Measurements from ENCODE around the gene ARMS2.

ARMS2 gene

GRCh38 chr10:122464250-122464510 lies 9.7 kb downstream of the ARMS2 start:
- H4K8ac ChIP-seq (ENCODE audit: low read depth, low read length), result no peak overlapping the region
- no CpG with 5 or more reads among the region's 4 CpGs for WGBS, 2 donors (ENCODE audit: extremely low coverage in 2 of 2, insufficient read length in 2 of 2, insufficient replicate concordance in 1 of 2)
- no peak overlapping the region for H3K4me3 ChIP-seq (ENCODE audit: low read length in 2 of 2)
- H3K9ac ChIP-seq (ENCODE audit: low read depth, low read length, poor library complexity), result no peak overlapping the region
- no peak overlapping the region for H3K4me2 ChIP-seq (ENCODE audit: insufficient read depth, low read length, poor library complexity, severe bottlenecking)
- no peak overlapping the region for H3K18ac ChIP-seq (ENCODE audit: low read length)
- H2BK12ac ChIP-seq (ENCODE audit: low read length), result no peak overlapping the region
- H3K4ac ChIP-seq (ENCODE audit: low read length), result no peak overlapping the region
- H2BK15ac ChIP-seq (ENCODE audit: low read length), result no peak overlapping the region
- H3K14ac ChIP-seq (ENCODE audit: low read length), result no peak overlapping the region
- no peak overlapping the region for H2BK120ac ChIP-seq (ENCODE audit: low read depth, low read length)
- no peaks in the 10 kb centered on the region for H3K9me3 ChIP-seq (replicated peaks in 1 of 2; ENCODE audit: control insufficient read depth in 2 of 2, insufficient read depth in 1 of 2, low read depth in 1 of 2, low read length in 2 of 2)
- H3K27ac ChIP-seq (replicated peaks; ENCODE audit: low read length), result no peak overlapping the region
- no peak overlapping the region for H3K23ac ChIP-seq (ENCODE audit: low read depth, low read length, poor library complexity)
- H3K36me3 ChIP-seq (replicated peaks in 1 of 2; ENCODE audit: control insufficient read depth in 2 of 2, insufficient read depth in 2 of 2, low read length in 2 of 2), result no peaks in the 10 kb centered on the region
- no peak for DNase-seq (ENCODE audit: low spot score)
- H2AFZ ChIP-seq (ENCODE audit: low read length), result no peak overlapping the region
- H3K79me1 ChIP-seq (ENCODE audit: low read depth, low read length), result no peaks in the 10 kb centered on the region
- H4K91ac ChIP-seq (ENCODE audit: low read depth, low read length, poor library complexity), result no peak overlapping the region
- peaks cover 4 to 13% of the 10 kb centered on the region in 2 donors for H3K4me1 ChIP-seq (ENCODE audit: control insufficient read depth in 2 of 2, insufficient read depth in 1 of 2, low read depth in 1 of 2, low read length in 2 of 2)
- H3K27me3 ChIP-seq (ENCODE audit: control insufficient read depth in 3 of 3, insufficient read depth in 3 of 3, low read depth in 1 of 3, low read length in 3 of 3), result peaks cover 10 to 56% (median 14%) of the 10 kb centered on the region in 3 experiments
- H2AK5ac ChIP-seq (ENCODE audit: low read depth, low read length), result no peak overlapping the region
- no peak overlapping the region for H2BK5ac ChIP-seq (ENCODE audit: low read length)

GRCh38 chr10:122464586-122464985 lies 10.1 kb downstream of the ARMS2 start:
- H3K9ac ChIP-seq (ENCODE audit: low read depth, low read length, poor library complexity), result no peak overlapping the region
- no peak overlapping the region for H2BK120ac ChIP-seq (ENCODE audit: low read depth, low read length)
- H3K4ac ChIP-seq (ENCODE audit: low read length), result no peak overlapping the region
- no peak overlapping the region for H4K8ac ChIP-seq (ENCODE audit: low read depth, low read length)
- no peak overlapping the region for H2BK5ac ChIP-seq (ENCODE audit: low read length)
- no peak overlapping the region for H3K4me3 ChIP-seq (ENCODE audit: low read length in 2 of 2)
- no peak overlapping the region for H3K14ac ChIP-seq (ENCODE audit: low read length)
- H3K79me1 ChIP-seq (ENCODE audit: low read depth, low read length), result no peaks in the 10 kb centered on the region
- WGBS, 2 donors (ENCODE audit: extremely low coverage in 2 of 2, insufficient read length in 2 of 2, insufficient replicate concordance in 1 of 2), result no CpG with 5 or more reads among the region's 11 CpGs
- H2AK5ac ChIP-seq (ENCODE audit: low read depth, low read length), result no peak overlapping the region
- no peak overlapping the region for H2AFZ ChIP-seq (ENCODE audit: low read length)
- peaks cover 4 to 13% of the 10 kb centered on the region in 2 donors for H3K4me1 ChIP-seq (ENCODE audit: control insufficient read depth in 2 of 2, insufficient read depth in 1 of 2, low read depth in 1 of 2, low read length in 2 of 2)
- H3K9me3 ChIP-seq (replicated peaks in 1 of 2; ENCODE audit: control insufficient read depth in 2 of 2, insufficient read depth in 1 of 2, low read depth in 1 of 2, low read length in 2 of 2), result no peaks in the 10 kb centered on the region
- peaks cover 10 to 52% (median 14%) of the 10 kb centered on the region in 3 experiments for H3K27me3 ChIP-seq (ENCODE audit: control insufficient read depth in 3 of 3, insufficient read depth in 3 of 3, low read depth in 1 of 3, low read length in 3 of 3)
- no peak overlapping the region for H2BK12ac ChIP-seq (ENCODE audit: low read length)
- H3K27ac ChIP-seq (replicated peaks; ENCODE audit: low read length), result no peak overlapping the region
- H2BK15ac ChIP-seq (ENCODE audit: low read length), result no peak overlapping the region
- H3K4me2 ChIP-seq (ENCODE audit: insufficient read depth, low read length, poor library complexity, severe bottlenecking), result no peak overlapping the region
- H3K18ac ChIP-seq (ENCODE audit: low read length), result no peak overlapping the region
- no peak overlapping the region for H3K23ac ChIP-seq (ENCODE audit: low read depth, low read length, poor library complexity)
- H3K36me3 ChIP-seq (replicated peaks in 1 of 2; ENCODE audit: control insufficient read depth in 2 of 2, insufficient read depth in 2 of 2, low read length in 2 of 2), result no peaks in the 10 kb centered on the region
- no peak overlapping the region for H4K91ac ChIP-seq (ENCODE audit: low read depth, low read length, poor library complexity)
- no peak for DNase-seq (ENCODE audit: low spot score)

GRCh38 chr10:122465401-122466040 lies 11.1 kb downstream of the ARMS2 start:
- no peak overlapping the region for H3K4me3 ChIP-seq (ENCODE audit: low read length in 2 of 2)

GRCh38 chr10:122466951-122467381 lies 12.5 kb downstream of the ARMS2 start:
- no CpG with 5 or more reads among the region's 8 CpGs for WGBS, 2 donors (ENCODE audit: extremely low coverage in 2 of 2, insufficient read length in 2 of 2, insufficient replicate concordance in 1 of 2)
- Histone ChIP-seq H3K4me3 (ENCODE audit: low read length in 2 of 2) (no peak overlapping the region), H3K27ac (replicated peaks; ENCODE audit: low read length) (no peak overlapping the region), H2BK15ac (ENCODE audit: low read length) (no peak overlapping the region), H4K8ac (ENCODE audit: low read depth, low read length) (no peak overlapping the region), H2BK120ac (ENCODE audit: low read depth, low read length) (no peak overlapping the region), H3K23ac (ENCODE audit: low read depth, low read length, poor library complexity) (no peak overlapping the region), H2BK5ac (ENCODE audit: low read length) (no peak overlapping the region), H3K9me3 (replicated peaks in 1 of 2; ENCODE audit: control insufficient read depth in 2 of 2, insufficient read depth in 1 of 2, low read depth in 1 of 2, low read length in 2 of 2) (no peaks in the 10 kb centered on the region), H3K79me1 (ENCODE audit: low read depth, low read length) (no peaks in the 10 kb centered on the region), H3K9ac (ENCODE audit: low read depth, low read length, poor library complexity) (no peak overlapping the region), H3K4me1 (ENCODE audit: control insufficient read depth in 2 of 2, insufficient read depth in 1 of 2, low read depth in 1 of 2, low read length in 2 of 2) (peaks cover 4 to 7% of the 10 kb centered on the region in 2 donors), H2BK12ac (ENCODE audit: low read length) (no peak overlapping the region), H3K14ac (ENCODE audit: low read length) (no peak overlapping the region), H3K27me3 (ENCODE audit: control insufficient read depth in 3 of 3, insufficient read depth in 3 of 3, low read depth in 1 of 3, low read length in 3 of 3) (peaks cover 0 to 31% (median 7%) of the 10 kb centered on the region in 3 experiments), H3K18ac (ENCODE audit: low read length) (no peak overlapping the region), H4K91ac (ENCODE audit: low read depth, low read length, poor library complexity) (no peak overlapping the region), H2AK5ac (ENCODE audit: low read depth, low read length) (no peak overlapping the region), H3K4me2 (ENCODE audit: insufficient read depth, low read length, poor library complexity, severe bottlenecking) (no peak overlapping the region), H2AFZ (ENCODE audit: low read length) (no peak overlapping the region), H3K36me3 (replicated peaks in 1 of 2; ENCODE audit: control insufficient read depth in 2 of 2, insufficient read depth in 2 of 2, low read length in 2 of 2) (no peaks in the 10 kb centered on the region), H3K4ac (ENCODE audit: low read length) (no peak overlapping the region)
- no peak for DNase-seq (ENCODE audit: low spot score)

More at GRCh38 chr10:122465401-122466040, 11.1 kb downstream of the ARMS2 start:
- no peak overlapping the region for H2BK15ac ChIP-seq (ENCODE audit: low read length)
- no peak overlapping the region for H2AK5ac ChIP-seq (ENCODE audit: low read depth, low read length)
- H3K9me3 ChIP-seq (replicated peaks in 1 of 2; ENCODE audit: control insufficient read depth in 2 of 2, insufficient read depth in 1 of 2, low read depth in 1 of 2, low read length in 2 of 2), result no peaks in the 10 kb centered on the region
- peaks cover 4 to 11% of the 10 kb centered on the region in 2 donors for H3K4me1 ChIP-seq (ENCODE audit: control insufficient read depth in 2 of 2, insufficient read depth in 1 of 2, low read depth in 1 of 2, low read length in 2 of 2)
- no peak overlapping the region for H4K8ac ChIP-seq (ENCODE audit: low read depth, low read length)
- H3K4me2 ChIP-seq (ENCODE audit: insufficient read depth, low read length, poor library complexity, severe bottlenecking), result no peak overlapping the region
- H2BK12ac ChIP-seq (ENCODE audit: low read length), result no peak overlapping the region
- no peak overlapping the region for H4K91ac ChIP-seq (ENCODE audit: low read depth, low read length, poor library complexity)
- no peaks in the 10 kb centered on the region for H3K79me1 ChIP-seq (ENCODE audit: low read depth, low read length)
- no peak overlapping the region for H3K4ac ChIP-seq (ENCODE audit: low read length)
- no peak overlapping the region for H3K23ac ChIP-seq (ENCODE audit: low read depth, low read length, poor library complexity)
- H2BK5ac ChIP-seq (ENCODE audit: low read length), result no peak overlapping the region
- no peak for DNase-seq (ENCODE audit: low spot score)
- no peak overlapping the region for H2AFZ ChIP-seq (ENCODE audit: low read length)
- whole genome bisulfite sequencing, 2 donors (ENCODE audit: extremely low coverage in 2 of 2, insufficient read length in 2 of 2, insufficient replicate concordance in 1 of 2), result no CpG with 5 or more reads among the region's 6 CpGs
- peaks cover 2 to 42% (median 13%) of the 10 kb centered on the region in 3 experiments for H3K27me3 ChIP-seq (ENCODE audit: control insufficient read depth in 3 of 3, insufficient read depth in 3 of 3, low read depth in 1 of 3, low read length in 3 of 3)
- no peaks in the 10 kb centered on the region for H3K36me3 ChIP-seq (replicated peaks in 1 of 2; ENCODE audit: control insufficient read depth in 2 of 2, insufficient read depth in 2 of 2, low read length in 2 of 2)
- no peak overlapping the region for H3K9ac ChIP-seq (ENCODE audit: low read depth, low read length, poor library complexity)
- H3K27ac ChIP-seq (replicated peaks; ENCODE audit: low read length), result no peak overlapping the region
- no peak overlapping the region for H3K18ac ChIP-seq (ENCODE audit: low read length)
- no peak overlapping the region for H3K14ac ChIP-seq (ENCODE audit: low read length)
- H2BK120ac ChIP-seq (ENCODE audit: low read depth, low read length), result no peak overlapping the region

Data from neuronal stem cell (in vitro differentiated cells).